ENCODE results near the gene RNF25.
"Not testable (repeated sequence)": the region's sequence is repeated elsewhere in the genome, so short reads cannot be mapped to it uniquely, and the experiment has no call there.

The RNF25 gene

GRCh38 chr2:218710334-218710686 lies 38.5 kb upstream of the RNF25 start:
- Histone ChIP-seq H3K4me1 (ENCODE audit: control insufficient read depth, insufficient read depth, low read length) (no peaks in the 10 kb centered on the region), H3K9ac (ENCODE audit: low read depth, low read length) (peak overlapping the region; percentile 29), H3K4me3 (ENCODE audit: low read depth, low read length) (peak overlapping the region; percentile 74)

GRCh38 chr2:218709908-218710307 lies 38.1 kb upstream of the RNF25 start:
- Histone ChIP-seq H3K27me3 (ENCODE audit: control insufficient read depth, insufficient read depth, low read length) (no peaks in the 10 kb centered on the region), H3K36me3 (ENCODE audit: control insufficient read depth, insufficient read depth, low read length) (no peaks in the 10 kb centered on the region), H3K4me1 (ENCODE audit: control insufficient read depth, insufficient read depth, low read length) (no peaks in the 10 kb centered on the region), H3K9ac (ENCODE audit: low read depth, low read length) (no peak overlapping the region), H3K4me3 (ENCODE audit: low read depth, low read length) (no peak overlapping the region), H3K9me3 (ENCODE audit: control insufficient read depth, insufficient read depth, low read length) (no peaks in the 10 kb centered on the region)

More at GRCh38 chr2:218710334-218710686, 38.5 kb upstream of the RNF25 start:
- Histone ChIP-seq H3K9me3 (ENCODE audit: control insufficient read depth, insufficient read depth, low read length) (no peaks in the 10 kb centered on the region), H3K36me3 (ENCODE audit: control insufficient read depth, insufficient read depth, low read length) (no peaks in the 10 kb centered on the region), H3K27me3 (ENCODE audit: control insufficient read depth, insufficient read depth, low read length) (no peaks in the 10 kb centered on the region)

GRCh38 chr2:218708086-218708485 lies 36.3 kb upstream of the RNF25 start:
- no peaks in the 10 kb centered on the region for H3K36me3 ChIP-seq (ENCODE audit: control insufficient read depth, insufficient read depth, low read length)
- H3K27me3 ChIP-seq (ENCODE audit: control insufficient read depth, insufficient read depth, low read length) = no peaks in the 10 kb centered on the region
- H3K4me3 ChIP-seq (ENCODE audit: low read depth, low read length) = no peak overlapping the region
- no peak overlapping the region for H3K9ac ChIP-seq (ENCODE audit: low read depth, low read length)
- H3K9me3 ChIP-seq (ENCODE audit: control insufficient read depth, insufficient read depth, low read length) = no peaks in the 10 kb centered on the region
- H3K4me1 ChIP-seq (ENCODE audit: control insufficient read depth, insufficient read depth, low read length) = no peaks in the 10 kb centered on the region

- Histone ChIP-seq H3K36me3 (ENCODE audit: control insufficient read depth, insufficient read depth, low read length) (peaks cover 14% of the 10 kb centered on the region), H3K27me3 (ENCODE audit: control insufficient read depth, insufficient read depth, low read length) (no peaks in the 10 kb centered on the region), H3K4me3 (ENCODE audit: low read depth, low read length) (no peak overlapping the region), H3K4me1 (ENCODE audit: control insufficient read depth, insufficient read depth, low read length) (no peaks in the 10 kb centered on the region), H3K9me3 (ENCODE audit: control insufficient read depth, insufficient read depth, low read length) (no peaks in the 10 kb centered on the region), H3K9ac (ENCODE audit: low read depth, low read length) (no peak overlapping the region)
Measured at GRCh38 chr2:218703341-218703740, 31.5 kb upstream of the RNF25 start.

- Histone ChIP-seq H3K9me3 (ENCODE audit: control insufficient read depth, insufficient read depth, low read length) (no peaks in the 10 kb centered on the region), H3K9ac (ENCODE audit: low read depth, low read length) (no peak overlapping the region), H3K4me1 (ENCODE audit: control insufficient read depth, insufficient read depth, low read length) (no peaks in the 10 kb centered on the region), H3K36me3 (ENCODE audit: control insufficient read depth, insufficient read depth, low read length) (peaks cover 20% of the 10 kb centered on the region), H3K27me3 (ENCODE audit: control insufficient read depth, insufficient read depth, low read length) (no peaks in the 10 kb centered on the region), H3K4me3 (ENCODE audit: low read depth, low read length) (no peak overlapping the region)
Measured at GRCh38 chr2:218701806-218702205, 30.0 kb upstream of the RNF25 start.

- no peaks in the 10 kb centered on the region for H3K4me1 ChIP-seq (ENCODE audit: control insufficient read depth, insufficient read depth, low read length)
- H3K27me3 ChIP-seq (ENCODE audit: control insufficient read depth, insufficient read depth, low read length) = no peaks in the 10 kb centered on the region
- H3K36me3 ChIP-seq (ENCODE audit: control insufficient read depth, insufficient read depth, low read length) = peaks cover 22% of the 10 kb centered on the region
- H3K9me3 ChIP-seq (ENCODE audit: control insufficient read depth, insufficient read depth, low read length) = no peaks in the 10 kb centered on the region
- H3K4me3 ChIP-seq (ENCODE audit: low read depth, low read length) = no peak overlapping the region
- H3K9ac ChIP-seq (ENCODE audit: low read depth, low read length) = no peak overlapping the region
Measured at GRCh38 chr2:218698885-218699284, 27.1 kb upstream of the RNF25 start.

- H3K9ac ChIP-seq (ENCODE audit: low read depth, low read length) = no peak overlapping the region
- peaks cover 32% of the 10 kb centered on the region for H3K36me3 ChIP-seq (ENCODE audit: control insufficient read depth, insufficient read depth, low read length)
- H3K27me3 ChIP-seq (ENCODE audit: control insufficient read depth, insufficient read depth, low read length) = no peaks in the 10 kb centered on the region
- no peak overlapping the region for H3K4me3 ChIP-seq (ENCODE audit: low read depth, low read length)
- no peaks in the 10 kb centered on the region for H3K9me3 ChIP-seq (ENCODE audit: control insufficient read depth, insufficient read depth, low read length)
- no peaks in the 10 kb centered on the region for H3K4me1 ChIP-seq (ENCODE audit: control insufficient read depth, insufficient read depth, low read length)
Measured at GRCh38 chr2:218694405-218695145, 22.8 kb upstream of the RNF25 start.

- H3K4me3 ChIP-seq (ENCODE audit: low read depth, low read length) = no peak overlapping the region
- H3K36me3 ChIP-seq (ENCODE audit: control insufficient read depth, insufficient read depth, low read length) = peaks cover 19% of the 10 kb centered on the region
- H3K9ac ChIP-seq (ENCODE audit: low read depth, low read length) = no peak overlapping the region
- no peaks in the 10 kb centered on the region for H3K27me3 ChIP-seq (ENCODE audit: control insufficient read depth, insufficient read depth, low read length)
- H3K4me1 ChIP-seq (ENCODE audit: control insufficient read depth, insufficient read depth, low read length) = no peaks in the 10 kb centered on the region
- H3K9me3 ChIP-seq (ENCODE audit: control insufficient read depth, insufficient read depth, low read length) = no peaks in the 10 kb centered on the region
Measured at GRCh38 chr2:218691234-218691633, 19.4 kb upstream of the RNF25 start.

- H3K4me1 ChIP-seq (ENCODE audit: control insufficient read depth, insufficient read depth, low read length); H3K4me3 ChIP-seq (ENCODE audit: low read depth, low read length); H3K9ac ChIP-seq (ENCODE audit: low read depth, low read length); H3K9me3 ChIP-seq (ENCODE audit: control insufficient read depth, insufficient read depth, low read length); H3K27me3 ChIP-seq (ENCODE audit: control insufficient read depth, insufficient read depth, low read length): not testable (repeated sequence)
- H3K36me3 ChIP-seq (ENCODE audit: control insufficient read depth, insufficient read depth, low read length) = peaks cover 13% of the 10 kb centered on the region
Measured at GRCh38 chr2:218687400-218688060, 15.7 kb upstream of the RNF25 start.

GRCh38 chr2:218680061-218680460 lies 8.3 kb upstream of the RNF25 start:
- H3K4me3 ChIP-seq (ENCODE audit: low read depth, low read length) = no peak overlapping the region
- H3K27me3 ChIP-seq (ENCODE audit: control insufficient read depth, insufficient read depth, low read length) = no peaks in the 10 kb centered on the region
- peaks cover 12% of the 10 kb centered on the region for H3K36me3 ChIP-seq (ENCODE audit: control insufficient read depth, insufficient read depth, low read length)
- H3K4me1 ChIP-seq (ENCODE audit: control insufficient read depth, insufficient read depth, low read length) = no peaks in the 10 kb centered on the region
- no peak overlapping the region for H3K9ac ChIP-seq (ENCODE audit: low read depth, low read length)
- H3K9me3 ChIP-seq (ENCODE audit: control insufficient read depth, insufficient read depth, low read length) = no peaks in the 10 kb centered on the region

GRCh38 chr2:218679119-218679518 lies 7.3 kb upstream of the RNF25 start:
- H3K9ac ChIP-seq (ENCODE audit: low read depth, low read length) = no peak overlapping the region
- H3K9me3 ChIP-seq (ENCODE audit: control insufficient read depth, insufficient read depth, low read length) = no peaks in the 10 kb centered on the region
- H3K4me1 ChIP-seq (ENCODE audit: control insufficient read depth, insufficient read depth, low read length) = no peaks in the 10 kb centered on the region
- no peak overlapping the region for H3K4me3 ChIP-seq (ENCODE audit: low read depth, low read length)
- peaks cover 9% of the 10 kb centered on the region for H3K36me3 ChIP-seq (ENCODE audit: control insufficient read depth, insufficient read depth, low read length)
- no peaks in the 10 kb centered on the region for H3K27me3 ChIP-seq (ENCODE audit: control insufficient read depth, insufficient read depth, low read length)

GRCh38 chr2:218671097-218671653 lies 627 bp downstream of the RNF25 start:
- Histone ChIP-seq H3K9ac (ENCODE audit: low read depth, low read length) (peak overlapping the region; percentile 94), H3K4me1 (ENCODE audit: control insufficient read depth, insufficient read depth, low read length) (no peaks in the 10 kb centered on the region), H3K36me3 (ENCODE audit: control insufficient read depth, insufficient read depth, low read length) (peaks cover 15% of the 10 kb centered on the region), H3K4me3 (ENCODE audit: low read depth, low read length) (peak overlapping the region; percentile 99), H3K27me3 (ENCODE audit: control insufficient read depth, insufficient read depth, low read length) (no peaks in the 10 kb centered on the region), H3K9me3 (ENCODE audit: control insufficient read depth, insufficient read depth, low read length) (no peaks in the 10 kb centered on the region)
